Measurements from ENCODE around the gene MPL. TPM values are rescaled to one million over a fixed set of nuclear protein-coding genes. Genes with fewer than 3 reads are reported as not detected.

The MPL gene
- polyA plus RNA-seq, 1 donor (not counting 4 experiments of a cell fraction or from before 2014, with no cell fraction given) = not detected

DNA sequence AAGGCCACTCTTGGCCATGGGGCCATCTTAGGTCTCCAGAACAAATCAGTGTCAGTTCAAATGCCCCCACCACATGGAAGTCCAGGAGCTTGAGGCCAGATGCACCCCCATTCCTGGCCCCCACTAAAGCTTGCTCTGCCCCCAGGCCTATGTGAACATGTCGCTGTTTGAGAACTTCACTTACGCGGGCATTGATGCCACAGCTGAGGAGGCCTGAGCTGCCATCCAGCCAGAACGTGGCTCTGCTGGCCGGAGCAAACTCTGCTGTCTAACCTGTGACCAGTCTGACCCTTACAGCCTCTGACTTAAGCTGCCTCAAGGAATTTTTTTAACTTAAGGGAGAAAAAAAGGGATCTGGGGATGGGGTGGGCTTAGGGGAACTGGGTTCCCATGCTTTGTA is 15.1 kb upstream of the MPL start:
- Histone ChIP-seq H4K20me1 (ENCODE audit: control insufficient read depth, extremely low read depth, insufficient read depth, low read length) (no peaks in the 10 kb centered on the region), H3K4me3 (ENCODE audit: control insufficient read depth in 2 of 3, extremely low read depth in 1 of 3, insufficient read depth in 2 of 3, low read depth in 1 of 3, low read length in 3 of 3) (no peak overlapping the region), H3K4me1 (ENCODE audit: control insufficient read depth, extremely low read depth, insufficient read depth, low read length) (no peaks in the 10 kb centered on the region), H3K4me2 (ENCODE audit: control insufficient read depth, extremely low read depth, insufficient read depth, low read depth, low read length) (no peak overlapping the region), H3K27ac (ENCODE audit: control insufficient read depth, insufficient read depth, low read length) (no peak overlapping the region), H3K79me2 (ENCODE audit: control insufficient read depth, insufficient read depth, low read length) (no peaks in the 10 kb centered on the region), H3K27me3 (ENCODE audit: control insufficient read depth, extremely low read depth, insufficient read depth, low read length) (no peaks in the 10 kb centered on the region), H3K9ac (ENCODE audit: control insufficient read depth, extremely low read depth, insufficient read depth, low read length) (no peak overlapping the region), H3K36me3 (ENCODE audit: control insufficient read depth in 2 of 2, extremely low read depth in 1 of 2, insufficient read depth in 2 of 2, low read length in 2 of 2) (no peaks in the 10 kb centered on the region), H2AFZ (ENCODE audit: control insufficient read depth, low read length) (no peak overlapping the region), H3K9me3 (ENCODE audit: control insufficient read depth, low read depth, low read length) (no peaks in the 10 kb centered on the region), H3K9me1 (ENCODE audit: control insufficient read depth, extremely low read depth, insufficient read depth, low read length) (no peaks in the 10 kb centered on the region)
- no peak for DNase-seq (ENCODE audit: low read depth, low spot score)
- FAIRE-seq = no peak
- dilution Hi-C loops (cut with MboI; ENCODE audit: extremely low pct_ligation_motif_present, low sequenced_read_pairs) = no loop called here
- TF ChIP-seq EZH2 (IDR thresholded peaks at IDR 0.05; ENCODE audit: low read length) (no peak), CTCF (optimal IDR thresholded peaks at IDR 0.05 in 1 of 3, IDR thresholded peaks at IDR 0.05 in 1 of 3, conservative IDR thresholded peaks at IDR 0.05 in 1 of 3; ENCODE audit: extremely low read depth in 1 of 3, insufficient read depth in 2 of 3, low read length in 3 of 3) (no peak)

- Histone ChIP-seq H2AFZ (ENCODE audit: control insufficient read depth, low read length) (no peak overlapping the region), H3K9ac (ENCODE audit: control insufficient read depth, extremely low read depth, insufficient read depth, low read length) (no peak overlapping the region), H3K27ac (ENCODE audit: control insufficient read depth, insufficient read depth, low read length) (no peak overlapping the region), H3K79me2 (ENCODE audit: control insufficient read depth, insufficient read depth, low read length) (no peaks in the 10 kb centered on the region), H3K9me1 (ENCODE audit: control insufficient read depth, extremely low read depth, insufficient read depth, low read length) (no peaks in the 10 kb centered on the region), H3K27me3 (ENCODE audit: control insufficient read depth, extremely low read depth, insufficient read depth, low read length) (no peaks in the 10 kb centered on the region), H3K4me2 (ENCODE audit: control insufficient read depth, extremely low read depth, insufficient read depth, low read depth, low read length) (no peak overlapping the region), H3K4me3 (ENCODE audit: control insufficient read depth in 2 of 3, extremely low read depth in 1 of 3, insufficient read depth in 2 of 3, low read depth in 1 of 3, low read length in 3 of 3) (no peak overlapping the region), H3K36me3 (ENCODE audit: control insufficient read depth in 2 of 2, extremely low read depth in 1 of 2, insufficient read depth in 2 of 2, low read length in 2 of 2) (no peaks in the 10 kb centered on the region), H3K9me3 (ENCODE audit: control insufficient read depth, low read depth, low read length) (no peaks in the 10 kb centered on the region), H3K4me1 (ENCODE audit: control insufficient read depth, extremely low read depth, insufficient read depth, low read length) (peaks cover 1% of the 10 kb centered on the region), H4K20me1 (ENCODE audit: control insufficient read depth, extremely low read depth, insufficient read depth, low read length) (no peaks in the 10 kb centered on the region)
- FAIRE-seq (no peak), DNase-seq (ENCODE audit: low read depth, low spot score) (no peak)
- TF ChIP-seq CTCF (optimal IDR thresholded peaks at IDR 0.05 in 1 of 3, IDR thresholded peaks at IDR 0.05 in 1 of 3, conservative IDR thresholded peaks at IDR 0.05 in 1 of 3; ENCODE audit: extremely low read depth in 1 of 3, insufficient read depth in 2 of 3, low read length in 3 of 3) = no peak
- dilution Hi-C loops (cut with MboI; ENCODE audit: extremely low pct_ligation_motif_present, low sequenced_read_pairs) = no loop called here
Observed at GRCh38 chr1:43324810-43325209, 12.8 kb upstream of the MPL start.

Data from keratinocyte (primary cell).